Measurements from ENCODE around the gene CTIF.

DNA sequence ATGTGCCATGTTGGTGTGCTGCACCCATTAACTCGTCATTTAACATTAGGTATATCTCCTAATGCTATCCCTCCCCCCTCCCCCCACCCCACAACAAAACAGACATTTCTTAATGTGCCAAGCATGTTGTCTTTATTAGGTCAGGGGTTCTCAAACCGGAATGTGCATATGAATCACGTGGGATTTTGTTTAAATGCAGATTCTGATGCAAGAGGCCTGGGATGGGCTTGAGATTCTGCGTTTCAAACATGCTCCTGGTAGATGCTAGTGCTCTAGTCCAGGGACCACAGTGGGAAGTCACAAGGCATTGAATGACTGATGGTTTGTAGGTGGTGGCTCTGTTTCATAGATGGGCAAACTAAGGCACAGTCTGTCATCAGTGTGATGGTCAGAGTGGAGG lies 227.2 kb downstream of the CTIF start:
- TF ChIP-seq, protein P1, sequence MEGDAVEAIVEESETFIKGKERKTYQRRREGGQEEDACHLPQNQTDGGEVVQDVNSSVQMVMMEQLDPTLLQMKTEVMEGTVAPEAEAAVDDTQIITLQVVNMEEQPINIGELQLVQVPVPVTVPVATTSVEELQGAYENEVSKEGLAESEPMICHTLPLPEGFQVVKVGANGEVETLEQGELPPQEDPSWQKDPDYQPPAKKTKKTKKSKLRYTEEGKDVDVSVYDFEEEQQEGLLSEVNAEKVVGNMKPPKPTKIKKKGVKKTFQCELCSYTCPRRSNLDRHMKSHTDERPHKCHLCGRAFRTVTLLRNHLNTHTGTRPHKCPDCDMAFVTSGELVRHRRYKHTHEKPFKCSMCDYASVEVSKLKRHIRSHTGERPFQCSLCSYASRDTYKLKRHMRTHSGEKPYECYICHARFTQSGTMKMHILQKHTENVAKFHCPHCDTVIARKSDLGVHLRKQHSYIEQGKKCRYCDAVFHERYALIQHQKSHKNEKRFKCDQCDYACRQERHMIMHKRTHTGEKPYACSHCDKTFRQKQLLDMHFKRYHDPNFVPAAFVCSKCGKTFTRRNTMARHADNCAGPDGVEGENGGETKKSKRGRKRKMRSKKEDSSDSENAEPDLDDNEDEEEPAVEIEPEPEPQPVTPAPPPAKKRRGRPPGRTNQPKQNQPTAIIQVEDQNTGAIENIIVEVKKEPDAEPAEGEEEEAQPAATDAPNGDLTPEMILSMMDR (IDR thresholded peaks at IDR 0.05) = no peak
- TF ChIP-seq POLR2A (IDR thresholded peaks at IDR 0.05) = no peak
